Stimulated activated CD4-positive, alpha-beta T cell treated with anti-CD3 and anti-CD28 coated beads, Interleukin-2, amount 100 ng/mL, for 48 hours (primary cell): Measurements from ENCODE around the gene CTNNBL1.

Experiments used
- DNase-seq, 2 donors: peaks; one replicate each; pipeline ENCODE4 v3.0.0-alpha.2; 2020

CTNNBL1 gene

GRCh38 chr20:37777988-37778659, 84.3 kb downstream of the CTNNBL1 start:
- no peak for DNase-seq

- DNase-seq, result no peak
Observed at GRCh38 chr20:37781626-37782025, 87.8 kb downstream of the CTNNBL1 start.

GRCh38 chr20:37786043-37786442, 92.2 kb downstream of the CTNNBL1 start:
- no peak for DNase-seq

- no peak for DNase-seq
Observed at GRCh38 chr20:37789408-37789807, 95.6 kb downstream of the CTNNBL1 start.

- DNase-seq, result no peak
Observed at GRCh38 chr20:37790900-37791299, 97.1 kb downstream of the CTNNBL1 start.

GRCh38 chr20:37796121-37796520, 102.3 kb downstream of the CTNNBL1 start:
- DNase-seq, result no peak

- no peak for DNase-seq
Observed at GRCh38 chr20:37796733-37797132, 102.9 kb downstream of the CTNNBL1 start.

GRCh38 chr20:37797669-37798175, 103.9 kb downstream of the CTNNBL1 start:
- DNase-seq, result no peak

GRCh38 chr20:37798312-37798711, 104.5 kb downstream of the CTNNBL1 start:
- DNase-seq, result no peak

- no peak for DNase-seq
Observed at GRCh38 chr20:37800618-37801017, 106.8 kb downstream of the CTNNBL1 start.

GRCh38 chr20:37801921-37802320, 108.1 kb downstream of the CTNNBL1 start:
- DNase-seq, result no peak

- no peak for DNase-seq
Observed at GRCh38 chr20:37803438-37804307, 109.8 kb downstream of the CTNNBL1 start.

GRCh38 chr20:37804584-37805566, 111.0 kb downstream of the CTNNBL1 start:
- no peak for DNase-seq

GRCh38 chr20:37807471-37808232, 113.8 kb downstream of the CTNNBL1 start:
- DNase-seq, result no peak

GRCh38 chr20:37808233-37809070, 114.6 kb downstream of the CTNNBL1 start:
- no peak for DNase-seq

- no peak for DNase-seq
Observed at GRCh38 chr20:37810027-37810426, 116.2 kb downstream of the CTNNBL1 start.

GRCh38 chr20:37816003-37816402, 122.2 kb downstream of the CTNNBL1 start:
- no peak for DNase-seq

- DNase-seq, result no peak
Observed at GRCh38 chr20:37816726-37817125, 122.9 kb downstream of the CTNNBL1 start.

- no peak for DNase-seq
Observed at GRCh38 chr20:37821696-37822095, 127.9 kb downstream of the CTNNBL1 start.

GRCh38 chr20:37822141-37822601, 128.3 kb downstream of the CTNNBL1 start:
- no peak for DNase-seq
